H1 (cell line): ENCODE measurements around the gene ANKRD40CL. TPM values are rescaled to one million over a fixed set of nuclear protein-coding genes. Genes with fewer than 3 reads are reported as not detected.
A peak's percentile ranks its signal among the peaks of the same experiment; 100 is the strongest.

Source experiments
- CTCF ChIA-PET: fragments of 300-600 bp; sonication (Branson Sonifier 250); formaldehyde crosslinking; loops from one replicate; lab custom pipeline; 2021; ENCODE audit not compliant: partially characterized antibody; lab: Charles Lee
- POLR2A ChIA-PET: fragments of 300-600 bp; sonication (Branson Sonifier 250); formaldehyde crosslinking; loops from one replicate; lab custom pipeline; 2021; ENCODE audit warnings: inconsistent platforms; ENCODE audit not compliant: partially characterized antibody; lab: Charles Lee
- DNase-seq, 2 experiments: peaks; one replicate each; pipeline versions ENCODE4 v3.0.0 to v3.0.0-alpha.2; 2010 to 2022; ENCODE audit warnings: low spot score in 2 of 2, low read depth in 1 of 2, mixed read lengths in 1 of 2
- FAIRE-seq: peaks from 2 replicates; lab custom pipeline; 2011; peaks lifted over from hg19 to GRCh38; lab: Jason Lieb, UNC
- H2AFZ ChIP-seq: 2 replicates; pipeline ENCODE4 v1.8.1; 2012; ENCODE audit warnings: low read length, inconsistent platforms
- H2AK5ac ChIP-seq: 2 replicates; pipeline ENCODE4 v1.6.1; 2013; ENCODE audit warnings: low read depth, low read length
- H2BK120ac ChIP-seq: replicated peaks from 2 replicates; pipeline ENCODE3; 2013; ENCODE audit warnings: low read depth, low read length, inconsistent platforms
- H2BK12ac ChIP-seq: 2 replicates; pipeline ENCODE4 v1.6.1; 2013; ENCODE audit warnings: low read depth, low read length
- H2BK15ac ChIP-seq: 2 replicates; pipeline ENCODE4 v1.6.1; 2013; ENCODE audit warnings: low read length
- H2BK20ac ChIP-seq: 2 replicates; pipeline ENCODE4 v1.6.1; 2013; ENCODE audit warnings: low read length
- H2BK5ac ChIP-seq: 2 replicates; pipeline ENCODE4 v1.6.1; 2013; ENCODE audit warnings: low read depth, low read length
- H3K14ac ChIP-seq: 2 replicates; pipeline ENCODE4 v1.6.1; 2013; ENCODE audit warnings: inconsistent platforms; ENCODE audit not compliant: insufficient read length
- H3K18ac ChIP-seq: 2 replicates; pipeline ENCODE4 v1.6.1; 2013; ENCODE audit warnings: low read length; ENCODE audit errors: extremely low read depth
- H3K23ac ChIP-seq: 2 replicates; pipeline ENCODE4 v1.6.1; 2013; ENCODE audit warnings: inconsistent platforms; ENCODE audit not compliant: insufficient read length
- H3K23me2 ChIP-seq: 2 replicates; pipeline ENCODE4 v1.6.1; 2013; ENCODE audit warnings: low read depth, low read length
- H3K27ac ChIP-seq: 2 replicates; pipeline ENCODE4 v1.6.1; 2011; ENCODE audit warnings: low read depth, low read length, inconsistent platforms
- H3K27me3 ChIP-seq, 4 experiments: replicated peaks in 1 of 4; 1 replicate in 1 of 4; 2 replicates in 3 of 4; pipeline versions ENCODE4 v1.6.1 to v1.8.1; 2011 to 2013; ENCODE audit warnings: low read length in 3 of 4, mild to moderate bottlenecking in 3 of 4, inconsistent platforms in 2 of 4, mixed read lengths in 2 of 4, moderate library complexity in 1 of 4; ENCODE audit not compliant: control insufficient read depth in 3 of 4, insufficient read depth in 3 of 4; ENCODE audit errors: extremely low read depth in 1 of 4
- H3K36me3 ChIP-seq, 4 experiments: 2 replicates each; pipeline versions ENCODE4 v1.6.1 to v1.8.1; 2011 to 2013; ENCODE audit warnings: mild to moderate bottlenecking in 4 of 4, low read length in 3 of 4, moderate library complexity in 2 of 4, control low read depth in 1 of 4, inconsistent platforms in 1 of 4; ENCODE audit not compliant: insufficient read depth in 4 of 4, control insufficient read depth in 2 of 4
- H3K4ac ChIP-seq: replicated peaks from 2 replicates; pipeline ENCODE3; 2013; ENCODE audit warnings: low read length, low read depth, mixed read lengths, inconsistent platforms; ENCODE audit not compliant: insufficient read length
- H3K4me1 ChIP-seq, 4 experiments: replicated peaks in 1 of 4; 1 replicate in 1 of 4; 2 replicates in 3 of 4; pipeline versions ENCODE4 v1.6.1 to v1.8.1; 2011 to 2013; ENCODE audit warnings: low read length in 3 of 4, inconsistent platforms in 2 of 4, mixed read lengths in 1 of 4; ENCODE audit not compliant: insufficient read depth in 4 of 4, control insufficient read depth in 3 of 4
- H3K4me2 ChIP-seq, 2 experiments: 2 replicates each; pipeline versions ENCODE4 v1.6.1 to v1.8.1; 2011 to 2013; ENCODE audit warnings: low read depth in 2 of 2, low read length in 2 of 2, control low read depth in 1 of 2, inconsistent platforms in 1 of 2, mild to moderate bottlenecking in 1 of 2; ENCODE audit not compliant: insufficient read depth in 1 of 2
- H3K4me3 ChIP-seq, 4 experiments: fragments of 200-600, 300-600 bp in 1 of 4; sonication (generic), shearing (Covaris generic), sonication (Bioruptor Twin) in 1 of 4; 2 replicates each; pipeline versions ENCODE4 v1.5.1 to v1.8.1; 2011 to 2016; ENCODE audit warnings: low read length in 4 of 4, low read depth in 3 of 4, control low read depth in 2 of 4, inconsistent platforms in 2 of 4, mild to moderate bottlenecking in 2 of 4, mixed read lengths in 1 of 4, moderate library complexity in 1 of 4; ENCODE audit not compliant: insufficient read depth in 2 of 4; ENCODE audit errors: extremely low read depth in 1 of 4
- H3K56ac ChIP-seq: replicated peaks from 2 replicates; pipeline ENCODE3; 2013; ENCODE audit warnings: low read depth, mild to moderate bottlenecking, mixed read lengths, low read length, inconsistent platforms; ENCODE audit not compliant: insufficient read length
- H3K79me1 ChIP-seq: 2 replicates; pipeline ENCODE4 v1.6.1; 2013; ENCODE audit warnings: low read depth, low read length, control low read depth
- H3K79me2 ChIP-seq, 2 experiments: 2 replicates each; pipeline versions ENCODE4 v1.6.1 to v1.8.1; 2012 to 2013; ENCODE audit warnings: low read length in 2 of 2, mild to moderate bottlenecking in 2 of 2, inconsistent platforms in 1 of 2; ENCODE audit not compliant: insufficient read depth in 2 of 2, control insufficient read depth in 1 of 2
- H3K9ac ChIP-seq, 4 experiments: replicated peaks in 1 of 4; 1 replicate in 1 of 4; 2 replicates in 3 of 4; pipeline versions ENCODE4 v1.6.1 to v1.8.1; 2011 to 2013; ENCODE audit warnings: low read depth in 3 of 4, low read length in 3 of 4, control low read depth in 2 of 4, mild to moderate bottlenecking in 2 of 4, moderate library complexity in 2 of 4, inconsistent platforms in 1 of 4; ENCODE audit errors: extremely low read depth in 1 of 4
- H3K9me3 ChIP-seq, 2 experiments: 2 replicates each; pipeline versions ENCODE4 v1.6.1 to v1.8.1; 2012 to 2013; ENCODE audit warnings: mild to moderate bottlenecking in 2 of 2, moderate library complexity in 2 of 2, control low read depth in 1 of 2, inconsistent platforms in 1 of 2, low read depth in 1 of 2, low read length in 1 of 2, mixed read lengths in 1 of 2; ENCODE audit not compliant: insufficient read depth in 2 of 2
- H4K20me1 ChIP-seq, 2 experiments: replicated peaks in 1 of 2; 2 replicates each; pipeline versions ENCODE3 to v1.8.1; 2011 to 2013; ENCODE audit warnings: inconsistent platforms in 2 of 2, low read length in 2 of 2, mild to moderate bottlenecking in 1 of 2; ENCODE audit not compliant: insufficient read depth in 2 of 2, control insufficient read depth in 1 of 2
- H4K5ac ChIP-seq: 2 replicates; pipeline ENCODE4 v1.6.1; 2013; ENCODE audit warnings: low read length, low read depth, mixed read lengths, inconsistent platforms; ENCODE audit not compliant: insufficient read length
- H4K8ac ChIP-seq: 2 replicates; pipeline ENCODE4 v1.8.0; 2013; ENCODE audit warnings: mild to moderate bottlenecking, moderate library complexity, low read length, inconsistent platforms; ENCODE audit not compliant: insufficient read depth; ENCODE audit errors: extremely low read depth
- H4K91ac ChIP-seq: replicated peaks from 2 replicates; pipeline ENCODE3; 2013; ENCODE audit warnings: low read length, mixed read lengths, inconsistent platforms; ENCODE audit not compliant: insufficient read length
- CBX5 ChIP-seq: fragments of 300-800, 300-1000 bp; sonication (generic); IDR thresholded peaks from 2 replicates; pipeline ENCODE4 v1.7.1; 2016; ENCODE audit warnings: antibody characterized with exemption, low read length, low read depth
- CREB1 ChIP-seq: IDR thresholded peaks from 2 replicates; pipeline ENCODE4 v1.6.1; 2012; ENCODE audit warnings: inconsistent platforms
- E2F6 ChIP-seq: IDR thresholded peaks from 2 replicates; pipeline ENCODE4 v1.6.1; 2012; ENCODE audit warnings: inconsistent platforms
- EZH2 ChIP-seq: fragments of 200-600 bp; sonication (generic); IDR thresholded peaks from 2 replicates; pipeline ENCODE4 v1.7.1; 2012; ENCODE audit warnings: low read depth, mild to moderate bottlenecking, moderate library complexity, low read length, inconsistent platforms; ENCODE audit not compliant: severe bottlenecking
- HDAC2 ChIP-seq, 2 experiments: fragments of 300-600 bp in 1 of 2; sonication (generic) in 1 of 2; IDR thresholded peaks; 2 replicates each; pipeline ENCODE4 v1.6.1; 2011 to 2012; ENCODE audit warnings: low read depth in 2 of 2, low read length in 2 of 2, mild to moderate bottlenecking in 2 of 2, moderate library complexity in 2 of 2, borderline replicate concordance in 1 of 2, inconsistent platforms in 1 of 2
- MAFK ChIP-seq: IDR thresholded peaks from 2 replicates; pipeline ENCODE4 v1.6.1; 2012; ENCODE audit warnings: low read depth, mild to moderate bottlenecking, improper control_type of control experiment, low read length
- POLR2A ChIP-seq, 2 experiments: IDR thresholded peaks; 1 replicate in 1 of 2; 2 replicates in 1 of 2; pipeline ENCODE4 v1.6.1; 2011; ENCODE audit warnings: low read depth in 2 of 2, low read length in 2 of 2, mild to moderate bottlenecking in 2 of 2; ENCODE audit errors: control extremely low read depth in 1 of 2
- RAD21 ChIP-seq, 2 experiments: IDR thresholded peaks in 1 of 2; conservative IDR thresholded peaks in 1 of 2; 2 replicates each; pipeline ENCODE4 v1.6.1; 2011; ENCODE audit warnings: low read depth in 2 of 2, low read length in 2 of 2, improper control_type of control experiment in 1 of 2, inconsistent platforms in 1 of 2, mild to moderate bottlenecking in 1 of 2, moderate library complexity in 1 of 2
- RNF2 ChIP-seq: fragments of 200-900, 300-1000 bp; sonication (generic); IDR thresholded peaks from 2 replicates; pipeline ENCODE4 v1.7.1; 2016; ENCODE audit warnings: borderline replicate concordance, low read depth, mild to moderate bottlenecking, antibody characterized with exemption, low read length; ENCODE audit not compliant: poor library complexity, severe bottlenecking; ENCODE audit errors: missing control alignments
- TAF1 ChIP-seq: IDR thresholded peaks from 2 replicates; pipeline ENCODE4 v1.6.1; 2011; ENCODE audit warnings: mild to moderate bottlenecking, low read depth, low read length
- TBP ChIP-seq: IDR thresholded peaks from 2 replicates; pipeline ENCODE4 v1.6.1; 2011; ENCODE audit warnings: low read depth, low read length, improper control_type of control experiment
- USF2 ChIP-seq: IDR thresholded peaks from 2 replicates; pipeline ENCODE4 v1.6.1; 2011; ENCODE audit warnings: low read length, improper control_type of control experiment
- WGBS, 2 experiments: shearing (Covaris generic) in 1 of 2; methylation state at CpG; one replicate each; pipeline versions ENCODE4 v1.1.6 to v1.1.7; 2013 to 2015; ENCODE audit warnings: low lambda C conversion rate in 2 of 2, mixed read lengths in 2 of 2, inconsistent platforms in 1 of 2, low coverage in 1 of 2, missing lambda C conversion rate in 1 of 2; ENCODE audit not compliant: insufficient replicate concordance in 2 of 2, insufficient coverage in 1 of 2, insufficient read length in 1 of 2; ENCODE audit errors: extremely low coverage in 1 of 2, missing lambda C conversion rate in 1 of 2; 5-methylcytosine and 5-hydroxymethylcytosine counted together
- polyA plus RNA-seq, 7 experiments: library from polyadenylated mRNA; depleted of rRNA in 3 of 7; stranded (reverse) in 5 of 7; unstranded in 2 of 7; fragments of >200 nt in 5 of 7; fragments of 200-250 nt in 2 of 7; gene quantifications; 1 replicate in 5 of 7; 2 replicates in 1 of 7; 4 replicates in 1 of 7; pipeline versions ENCODE4 v1.2.1 to v1.2.3, GENCODE V29; 2011 to 2013; ENCODE audit warnings: missing spikeins in 2 of 7, mixed read lengths in 2 of 7
- total RNA-seq: library from RNA; stranded (reverse); fragmentation: NEBNext Ultra II Directional; extraction: Animal tissue kit (Norgen Biotek cat#: 25700); gene quantifications from 2 replicates; pipeline ENCODE4 v1.2.1, GENCODE V29; 2021

The ANKRD40CL gene
- total and polyA plus RNA-seq, 2 of the 8 experiments (the other 6 are each of a cell fraction or from before 2014, with no cell fraction given) = not detected

- Histone ChIP-seq H2BK15ac (no peak overlapping the region), H3K4me2 (no peak overlapping the region), H3K56ac (no peak overlapping the region), H2AFZ (no peak overlapping the region), H3K4me1 (no peaks in the 10 kb centered on the region), H3K14ac (no peak overlapping the region), H2AK5ac (no peak overlapping the region), H3K23me2 (0 out of 2 replicates have a peak, but pooled peaks cover 2% of the 10 kb centered on the region), H2BK20ac (no peak overlapping the region), H4K5ac (no peak overlapping the region), H3K4ac (no peak overlapping the region), H4K8ac (no peak overlapping the region), H2BK12ac (no peak overlapping the region), H3K9ac (no peak overlapping the region), H3K4me3 (no peak overlapping the region), H3K79me1 (no peaks in the 10 kb centered on the region), H2BK120ac (no peak overlapping the region), H3K23ac (no peak overlapping the region), H3K27me3 (no peaks in the 10 kb centered on the region), H3K27ac (no peak overlapping the region), H3K36me3 (no peaks in the 10 kb centered on the region), H4K91ac (no peak overlapping the region), H4K20me1 (no peaks in the 10 kb centered on the region), H2BK5ac (no peak overlapping the region), H3K9me3 (no peaks in the 10 kb centered on the region), H3K18ac (no peak overlapping the region), H3K79me2 (no peaks in the 10 kb centered on the region)
- ChIA-PET POLR2A (interaction anchor here (1.3 kb wide), 1 partner anchor 11 kb away, joined by 5 read pairs; no protein-coding TSS in a partner anchor), CTCF (interaction anchor here (2.1 to 2.5 kb wide), 2 partner anchors 13 to 72 kb away, joined by 7 to 8 read pairs; no protein-coding TSS in a partner anchor)
- FAIRE-seq = no peak
- WGBS, 2 experiments = 85% methylated on average over 8 of the region's 8 CpGs; no CpG with 5 or more reads in 1 of the 2 experiments
- DNase-seq = peak in 1 of 2 experiments; percentile 28
- TF ChIP-seq USF2 (no peak), TBP (no peak), POLR2A (IDR thresholded peaks at IDR 0.05; ENCODE audit: control extremely low read depth in 1 of 2, low read depth in 2 of 2, low read length in 2 of 2) (no peak), RNF2 (no peak), EZH2 (no peak), TAF1 (no peak), CBX5 (no peak), CREB1 (no peak), HDAC2 (IDR thresholded peaks at IDR 0.05; ENCODE audit: borderline replicate concordance in 1 of 2, low read depth in 2 of 2, low read length in 2 of 2) (no peak), RAD21 (IDR thresholded peaks at IDR 0.05 in 1 of 2, conservative IDR thresholded peaks at IDR 0.05 in 1 of 2; ENCODE audit: low read depth in 2 of 2, low read length in 2 of 2) (no peak), E2F6 (no peak), MAFK (no peak)
Measured at GRCh38 chr17:50769884-50770283, 2.6 kb upstream of the ANKRD40CL start.
